Spleen (tissue), 7 donors: Measurements from ENCODE around the gene SLC9C1.
"Not testable (repeated sequence)": the region's sequence is repeated elsewhere in the genome, so short reads cannot be mapped to it uniquely, and the experiment has no call there.

ENCODE experiments used
- POLR2AphosphoS5 ChIP-seq, 3 donors: sonication (generic); formaldehyde crosslinking; IDR thresholded peaks; one replicate each; pipeline ENCODE4 v1.5.1; 2017; ENCODE audit warnings: antibody characterized with exemption in 3 of 3
- TF ChIP-seq, protein P1 (sequence below), 11 experiments: fragments of 200-600 bp in 7 of 11; fragments of 450-650 bp in 4 of 11; sonication (generic) in 4 of 11; IDR thresholded peaks in 8 of 11; conservative IDR thresholded peaks in 3 of 11; 1 replicate in 7 of 11; 2 replicates in 4 of 11; pipeline versions ENCODE4 v1.4.0 to v1.8.0; 2016 to 2021; ENCODE audit warnings: antibody characterized with exemption in 11 of 11, inconsistent platforms in 4 of 11, mild to moderate bottlenecking in 1 of 11
- donor health status: DM: no; HTN: no; CAD: no; lungs with moderate emphysema.
- donor health status: DM: no; HTN: no; CAD: no.
- donor health status: DM: no; HTN: no; CAD: no.

DNA sequence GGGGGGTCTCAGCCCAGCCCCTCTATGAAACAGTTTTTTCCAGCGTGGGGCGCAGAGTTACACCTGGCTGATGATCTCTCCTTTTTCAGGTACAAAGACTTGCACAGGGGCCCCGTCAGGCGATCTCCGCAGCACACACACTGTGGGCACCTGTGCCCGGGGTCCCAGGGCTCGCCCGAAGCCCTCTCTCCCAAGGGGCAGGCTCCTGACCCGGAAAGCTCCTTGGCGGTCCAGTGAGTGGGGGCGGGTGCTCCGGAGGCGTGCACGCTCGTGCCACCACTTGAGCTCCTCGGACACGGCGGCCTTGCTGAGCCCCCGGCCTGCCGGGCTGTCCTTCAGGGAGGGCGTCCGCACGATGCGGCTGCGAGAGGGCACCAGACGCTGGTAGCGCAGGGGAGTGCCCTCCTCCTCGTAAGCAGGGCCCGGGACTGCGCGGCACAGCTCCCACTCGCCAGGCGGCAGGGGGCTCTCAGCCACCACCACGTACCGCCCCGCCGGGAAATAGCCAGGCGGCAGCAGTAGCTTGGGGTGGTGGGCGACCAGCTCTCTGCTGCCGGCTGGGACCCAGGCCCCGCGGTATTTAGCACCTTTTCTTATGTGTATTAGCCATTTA is 108.5 kb downstream of the SLC9C1 start:
- TF ChIP-seq, protein P1, sequence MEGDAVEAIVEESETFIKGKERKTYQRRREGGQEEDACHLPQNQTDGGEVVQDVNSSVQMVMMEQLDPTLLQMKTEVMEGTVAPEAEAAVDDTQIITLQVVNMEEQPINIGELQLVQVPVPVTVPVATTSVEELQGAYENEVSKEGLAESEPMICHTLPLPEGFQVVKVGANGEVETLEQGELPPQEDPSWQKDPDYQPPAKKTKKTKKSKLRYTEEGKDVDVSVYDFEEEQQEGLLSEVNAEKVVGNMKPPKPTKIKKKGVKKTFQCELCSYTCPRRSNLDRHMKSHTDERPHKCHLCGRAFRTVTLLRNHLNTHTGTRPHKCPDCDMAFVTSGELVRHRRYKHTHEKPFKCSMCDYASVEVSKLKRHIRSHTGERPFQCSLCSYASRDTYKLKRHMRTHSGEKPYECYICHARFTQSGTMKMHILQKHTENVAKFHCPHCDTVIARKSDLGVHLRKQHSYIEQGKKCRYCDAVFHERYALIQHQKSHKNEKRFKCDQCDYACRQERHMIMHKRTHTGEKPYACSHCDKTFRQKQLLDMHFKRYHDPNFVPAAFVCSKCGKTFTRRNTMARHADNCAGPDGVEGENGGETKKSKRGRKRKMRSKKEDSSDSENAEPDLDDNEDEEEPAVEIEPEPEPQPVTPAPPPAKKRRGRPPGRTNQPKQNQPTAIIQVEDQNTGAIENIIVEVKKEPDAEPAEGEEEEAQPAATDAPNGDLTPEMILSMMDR (IDR thresholded peaks at IDR 0.05 in 8 of 11, conservative IDR thresholded peaks at IDR 0.05 in 3 of 11) = not testable (repeated sequence)
- TF ChIP-seq POLR2AphosphoS5 (IDR thresholded peaks at IDR 0.05) = not testable (repeated sequence)
